Measurements from ENCODE around the gene SPR. TPM values are rescaled to one million over a fixed set of nuclear protein-coding genes. Genes with fewer than 3 reads are reported as not detected.

The SPR gene
- total RNA-seq, result 35.9 and 46.7 TPM in 2 replicates

DNA sequence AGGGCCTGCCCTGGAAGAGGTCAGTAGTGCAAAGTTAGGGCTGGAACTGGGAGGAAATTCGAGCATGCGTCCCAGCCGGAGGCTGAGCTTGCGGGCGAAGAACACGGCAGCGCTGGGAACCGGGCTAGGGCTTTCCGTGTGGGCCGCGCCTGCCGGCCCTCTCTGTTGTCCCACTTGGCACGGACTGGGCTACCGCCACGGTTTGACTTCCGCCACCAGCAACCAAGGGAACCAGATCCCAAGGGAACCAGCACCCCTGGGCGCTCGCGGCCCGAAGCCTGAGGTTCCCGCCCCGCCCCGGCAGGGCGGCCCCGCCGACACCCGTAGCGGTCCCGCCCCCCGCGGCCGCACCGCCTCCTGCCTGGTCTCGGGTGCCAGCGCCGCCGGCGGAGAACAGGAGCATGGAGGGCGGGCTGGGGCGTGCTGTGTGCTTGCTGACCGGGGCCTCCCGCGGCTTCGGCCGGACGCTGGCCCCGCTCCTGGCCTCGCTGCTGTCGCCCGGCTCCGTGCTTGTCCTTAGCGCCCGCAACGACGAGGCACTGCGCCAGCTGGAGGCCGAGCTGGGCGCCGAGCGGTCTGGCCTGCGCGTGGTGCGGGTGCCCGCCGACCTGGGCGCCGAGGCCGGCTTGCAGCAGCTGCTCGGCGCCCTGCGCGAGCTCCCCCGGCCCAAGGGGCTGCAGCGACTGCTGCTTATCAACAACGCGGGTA is at the start of gene SPR:
Gene SPR, plus strand, starts transcription at position 377 of the 708 bp plus-strand sequence. Its CDS starts 25 bp downstream, at position 402.

DNA sequence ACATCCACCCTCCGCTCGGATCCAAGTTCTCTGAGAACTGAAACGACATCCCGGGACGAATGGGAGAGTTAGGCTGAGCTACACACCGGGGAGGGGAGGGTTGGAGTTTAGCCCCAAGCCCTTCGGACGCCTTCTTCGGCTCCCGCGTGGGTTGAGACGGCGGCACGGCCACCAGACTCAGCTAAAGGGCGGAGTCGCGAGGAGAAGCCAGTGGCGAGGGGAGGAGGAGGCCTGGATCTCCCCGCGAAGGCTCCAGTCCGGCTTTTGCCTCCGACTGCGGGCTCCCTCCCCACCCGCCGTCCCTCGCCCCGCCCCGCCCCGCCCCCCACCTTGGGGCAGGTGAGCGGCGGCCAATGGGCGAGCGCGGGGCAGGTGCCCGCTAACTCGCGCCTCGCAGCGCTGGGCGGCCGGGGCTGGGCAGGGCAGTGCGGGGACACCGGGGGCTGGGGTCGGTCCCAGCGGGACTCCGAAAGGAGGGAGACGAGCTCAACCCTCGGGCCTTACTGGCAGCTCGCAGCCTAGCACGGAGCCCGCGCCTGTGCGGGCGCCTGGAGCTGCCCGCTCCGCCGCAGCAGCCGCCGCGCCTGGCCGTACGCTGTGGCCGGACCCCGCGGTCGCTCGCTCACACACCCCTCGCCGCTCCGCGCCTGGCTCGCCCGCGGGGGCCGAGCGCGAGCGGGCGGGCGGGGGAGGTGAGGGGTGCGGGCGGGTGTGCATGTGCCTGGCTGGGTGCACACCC is 30.1 kb downstream of the SPR start, which contains the start of gene EMX1:
Gene EMX1, plus strand, starts transcription at position 382 of the 739 bp plus-strand sequence. Its CDS starts 334 bp downstream, at position 716.

Other genes starting within 250 kb of the SPR start
- 17.6 and 19.9 TPM in 2 replicates for gene EXOC6B, start 61.4 kb upstream of the SPR start, total RNA-seq
- not detected in 2 replicates for gene EMX1, start 30.1 kb downstream of the SPR start, total RNA-seq
- gene SFXN5, start 184.3 kb downstream of the SPR start, total RNA-seq, result 10.5 and 11.1 TPM in 2 replicates
- 56.0 and 79.7 TPM in 2 replicates for gene RAB11FIP5, start 225.5 kb downstream of the SPR start, total RNA-seq